SU-DHL-6 (cell line): ENCODE results near the gene IL1RL1.

Experiments
- H2AFZ ChIP-seq: fragments of 200-600 bp; sonication (generic); 2 replicates; pipeline ENCODE4 v1.6.1; 2014; ENCODE audit warnings: low read depth, mild to moderate bottlenecking, moderate library complexity, mixed read lengths, antibody characterized with exemption, low read length; ENCODE audit not compliant: severe bottlenecking
- H3F3A ChIP-seq: fragments of 200-600 bp; shearing (Covaris generic); 2 replicates; pipeline ENCODE4 v1.6.0; 2016; ENCODE audit warnings: antibody characterized with exemption, mild to moderate bottlenecking; ENCODE audit not compliant: insufficient read depth
- H3K27ac ChIP-seq: fragments of 200-600 bp; sonication (generic); 2 replicates; pipeline ENCODE4 v1.5.1; 2016; ENCODE audit warnings: low read depth, mild to moderate bottlenecking, low read length, moderate library complexity, mixed read lengths
- H3K27me3 ChIP-seq: fragments of 200-600 bp; sonication (generic), shearing (Covaris generic); 2 replicates; pipeline ENCODE4 v1.6.0; 2014; ENCODE audit warnings: mild to moderate bottlenecking, low read length
- H3K36me3 ChIP-seq: fragments of 200-600 bp; sonication (generic); 2 replicates; pipeline ENCODE4 v1.6.1; 2014; ENCODE audit warnings: mild to moderate bottlenecking, low read length, mixed read lengths
- H3K4me2 ChIP-seq: fragments of 300-600, 200-600 bp; shearing (Covaris generic), sonication (generic); 2 replicates; pipeline ENCODE4 v1.6.0; 2014; ENCODE audit warnings: low read length, low read depth, mild to moderate bottlenecking; ENCODE audit not compliant: poor library complexity, severe bottlenecking
- H3K4me3 ChIP-seq: fragments of 200-600 bp; sonication (generic); 2 replicates; pipeline ENCODE4 v1.5.1; 2014; ENCODE audit warnings: antibody characterized with exemption, low read length, mild to moderate bottlenecking, mixed read lengths; ENCODE audit not compliant: insufficient read depth, poor library complexity, severe bottlenecking
- H3K79me2 ChIP-seq: fragments of 200-600 bp; sonication (generic); 2 replicates; pipeline ENCODE4 v1.6.1; 2014; ENCODE audit warnings: mild to moderate bottlenecking, low read length, moderate library complexity; ENCODE audit not compliant: insufficient read depth
- H3K9ac ChIP-seq: fragments of 200-600 bp; sonication (generic); 2 replicates; pipeline ENCODE4 v1.7.0; 2014; ENCODE audit warnings: mild to moderate bottlenecking, low read length
- H3K9me2 ChIP-seq: fragments of 200-600 bp; sonication (generic); replicated peaks from 2 replicates; pipeline ENCODE4 v1.6.1; 2014; ENCODE audit warnings: low read length; ENCODE audit not compliant: insufficient read depth
- H3K9me3 ChIP-seq: fragments of 200-600 bp; sonication (generic); 2 replicates; pipeline ENCODE4 v1.6.1; 2014; ENCODE audit warnings: low read length, mixed read lengths; ENCODE audit not compliant: insufficient read depth
- H4K20me1 ChIP-seq: fragments of 200-600 bp; sonication (generic); 2 replicates; pipeline ENCODE4 v1.6.1; 2014; ENCODE audit warnings: low read depth, mild to moderate bottlenecking, antibody characterized with exemption, low read length, moderate library complexity, mixed read lengths
- EZH2phosphoT487 ChIP-seq: fragments of 200-600 bp; sonication (generic), shearing (Covaris generic); conservative IDR thresholded peaks from 2 replicates; pipeline ENCODE4 v1.6.1; 2018; ENCODE audit warnings: mild to moderate bottlenecking, antibody characterized with exemption, low read length, moderate library complexity, mixed read lengths
- TF ChIP-seq, protein P1 (sequence below): fragments of 200-600 bp; sonication (generic); IDR thresholded peaks from one replicate; pipeline ENCODE4 v1.5.1; 2017; ENCODE audit warnings: antibody characterized with exemption, mild to moderate bottlenecking, low read length, moderate library complexity; ENCODE audit not compliant: insufficient read depth, poor library complexity, severe bottlenecking

The IL1RL1 gene

DNA sequence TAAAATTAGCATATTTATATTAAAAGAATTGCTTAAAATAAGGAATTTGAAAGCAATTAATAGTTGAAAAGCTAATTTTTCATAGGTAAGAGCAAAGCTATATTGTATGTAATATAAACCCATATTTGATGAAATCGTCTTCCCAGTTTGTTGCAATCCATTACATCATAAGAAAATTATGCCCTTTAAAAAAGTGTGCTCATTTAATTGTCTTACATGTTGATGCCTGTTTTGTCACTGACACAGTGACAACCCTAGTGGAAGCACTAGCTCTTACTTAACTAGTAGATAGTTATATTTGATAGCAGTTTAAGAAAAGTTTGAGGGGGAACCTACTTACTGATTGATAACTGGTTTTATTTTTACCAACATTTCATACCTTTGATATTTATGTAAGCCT lies 81.6 kb downstream of the IL1RL1 start:
- H3K4me2 ChIP-seq, result no peak overlapping the region
- no peaks in the 10 kb centered on the region for H3K36me3 ChIP-seq
- no peak overlapping the region for H3K4me3 ChIP-seq
- no peaks in the 10 kb centered on the region for H3K9me2 ChIP-seq
- no peak overlapping the region for H2AFZ ChIP-seq
- H3F3A ChIP-seq, result no peaks in the 10 kb centered on the region
- H4K20me1 ChIP-seq, result no peaks in the 10 kb centered on the region
- no peak for TF ChIP-seq EZH2phosphoT487
- TF ChIP-seq, protein P1, sequence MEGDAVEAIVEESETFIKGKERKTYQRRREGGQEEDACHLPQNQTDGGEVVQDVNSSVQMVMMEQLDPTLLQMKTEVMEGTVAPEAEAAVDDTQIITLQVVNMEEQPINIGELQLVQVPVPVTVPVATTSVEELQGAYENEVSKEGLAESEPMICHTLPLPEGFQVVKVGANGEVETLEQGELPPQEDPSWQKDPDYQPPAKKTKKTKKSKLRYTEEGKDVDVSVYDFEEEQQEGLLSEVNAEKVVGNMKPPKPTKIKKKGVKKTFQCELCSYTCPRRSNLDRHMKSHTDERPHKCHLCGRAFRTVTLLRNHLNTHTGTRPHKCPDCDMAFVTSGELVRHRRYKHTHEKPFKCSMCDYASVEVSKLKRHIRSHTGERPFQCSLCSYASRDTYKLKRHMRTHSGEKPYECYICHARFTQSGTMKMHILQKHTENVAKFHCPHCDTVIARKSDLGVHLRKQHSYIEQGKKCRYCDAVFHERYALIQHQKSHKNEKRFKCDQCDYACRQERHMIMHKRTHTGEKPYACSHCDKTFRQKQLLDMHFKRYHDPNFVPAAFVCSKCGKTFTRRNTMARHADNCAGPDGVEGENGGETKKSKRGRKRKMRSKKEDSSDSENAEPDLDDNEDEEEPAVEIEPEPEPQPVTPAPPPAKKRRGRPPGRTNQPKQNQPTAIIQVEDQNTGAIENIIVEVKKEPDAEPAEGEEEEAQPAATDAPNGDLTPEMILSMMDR, result no peak
- no peaks in the 10 kb centered on the region for H3K79me2 ChIP-seq
- no peaks in the 10 kb centered on the region for H3K9me3 ChIP-seq
- H3K27ac ChIP-seq, result no peak overlapping the region
- no peaks in the 10 kb centered on the region for H3K27me3 ChIP-seq
- no peak overlapping the region for H3K9ac ChIP-seq

DNA sequence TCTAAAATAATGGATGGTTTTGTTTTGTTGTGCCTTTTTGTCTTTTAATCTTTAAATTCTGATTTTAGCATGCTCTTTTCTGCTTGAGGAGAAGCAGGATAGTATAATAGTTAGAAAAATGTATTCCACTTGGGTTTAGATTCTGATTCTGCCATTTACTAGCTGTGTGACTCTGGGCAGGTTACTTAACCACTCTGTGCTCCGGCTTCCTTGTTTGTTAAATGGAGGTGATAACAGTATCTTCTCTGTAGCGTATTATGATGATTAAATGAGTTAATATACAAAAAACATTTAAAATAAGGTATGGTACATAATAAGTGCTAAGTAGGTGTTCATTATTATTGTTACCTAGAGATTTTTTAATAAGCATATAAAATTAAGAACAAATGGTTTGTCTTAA lies 84.6 kb downstream of the IL1RL1 start:
- Histone ChIP-seq H3K4me3 (no peak overlapping the region), H3K9ac (no peak overlapping the region), H3K4me2 (no peak overlapping the region), H3K27me3 (no peaks in the 10 kb centered on the region), H3K9me2 (no peaks in the 10 kb centered on the region), H3K27ac (no peak overlapping the region), H3K9me3 (no peaks in the 10 kb centered on the region), H3F3A (no peaks in the 10 kb centered on the region), H3K36me3 (no peaks in the 10 kb centered on the region), H2AFZ (no peak overlapping the region), H4K20me1 (no peaks in the 10 kb centered on the region), H3K79me2 (no peaks in the 10 kb centered on the region)
- no peak for TF ChIP-seq EZH2phosphoT487
- TF ChIP-seq, protein P1, result no peak

DNA sequence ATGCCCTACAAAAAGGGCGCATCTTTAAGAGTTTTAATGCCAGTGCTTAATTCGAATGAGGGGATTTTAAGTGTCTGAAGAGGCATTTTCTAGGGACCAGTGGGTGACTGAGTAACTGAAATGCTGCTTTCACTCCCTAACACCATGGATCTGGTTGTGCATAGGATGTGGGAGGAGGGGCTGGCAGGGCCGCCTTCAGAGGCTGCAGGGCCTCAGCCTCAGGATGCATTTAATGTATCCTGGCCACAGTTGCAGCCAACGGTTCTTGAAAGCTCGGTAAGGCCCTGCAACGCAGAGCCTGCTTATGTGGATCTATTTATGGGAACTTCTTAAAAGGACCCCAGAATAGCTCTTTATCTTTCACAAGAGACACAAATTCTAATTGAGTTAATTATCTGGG lies 85.8 kb downstream of the IL1RL1 start:
- Histone ChIP-seq H3K4me2 (no peak overlapping the region), H3K79me2 (no peaks in the 10 kb centered on the region), H2AFZ (no peak overlapping the region), H3K27ac (no peak overlapping the region), H3K9me2 (no peaks in the 10 kb centered on the region), H4K20me1 (no peaks in the 10 kb centered on the region), H3K9me3 (no peaks in the 10 kb centered on the region), H3K9ac (no peak overlapping the region), H3K4me3 (no peak overlapping the region), H3K36me3 (no peaks in the 10 kb centered on the region), H3K27me3 (no peaks in the 10 kb centered on the region), H3F3A (no peaks in the 10 kb centered on the region)
- TF ChIP-seq, protein P1, result no peak
- TF ChIP-seq EZH2phosphoT487, result no peak
